GM19023 (cell line): Measurements from ENCODE around the gene PRAMEF20.

ENCODE experiments used
- ATAC-seq: cut with Tn5 transposase; IDR thresholded peaks from one replicate; pipeline ENCODE4 v1.9.1; 2021; ENCODE audit warnings: mild to moderate bottlenecking, moderate library complexity; ENCODE audit not compliant: unreplicated experiment

Gene PRAMEF20

GRCh38 chr1:13461977-13462376 lies 51.7 kb downstream of the PRAMEF20 start:
- ATAC-seq = no peak

- no peak for ATAC-seq
Measured at GRCh38 chr1:13462682-13463081, 52.4 kb downstream of the PRAMEF20 start.

GRCh38 chr1:13465515-13465914 lies 55.3 kb downstream of the PRAMEF20 start:
- no peak for ATAC-seq

DNA sequence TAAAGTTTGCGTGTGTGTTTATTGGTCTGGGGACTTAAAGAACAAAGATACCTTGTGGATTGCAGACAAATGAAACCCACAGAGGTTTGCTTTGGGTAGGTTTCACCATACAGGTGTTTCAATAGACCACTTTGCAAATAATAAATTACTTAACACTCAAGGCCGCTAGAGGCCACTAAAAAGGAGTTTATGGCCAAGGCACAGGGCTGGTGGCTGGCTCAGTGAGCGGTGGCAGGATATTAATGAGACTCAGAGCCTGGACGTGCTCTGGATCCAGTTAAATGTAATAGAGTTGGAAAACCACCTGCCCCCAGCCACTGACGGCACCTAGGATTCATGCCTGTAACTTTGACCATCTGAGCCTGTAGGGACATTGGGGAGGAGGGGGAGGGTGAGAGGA lies 59.1 kb downstream of the PRAMEF20 start:
- ATAC-seq = no peak
